ENCODE measurements around the gene SPAG6.

SPAG6 gene

GRCh38 chr10:22344781-22345300, 455 bp upstream of the SPAG6 start:
- Histone ChIP-seq H3K4me3 (ENCODE audit: insufficient read depth, low read length, poor library complexity, severe bottlenecking) (no peak overlapping the region), H3F3A (ENCODE audit: insufficient read depth) (peaks cover 3% of the 10 kb centered on the region; the same call in 1 of the 2 replicates), H3K9me3 (ENCODE audit: insufficient read depth, low read length) (no peaks in the 10 kb centered on the region), H3K27me3 (ENCODE audit: low read length) (no peaks in the 10 kb centered on the region), H3K36me3 (ENCODE audit: low read length) (no peaks in the 10 kb centered on the region), H3K79me2 (ENCODE audit: insufficient read depth, low read length) (no peaks in the 10 kb centered on the region), H3K4me2 (ENCODE audit: low read depth, low read length, poor library complexity, severe bottlenecking) (no peak overlapping the region), H4K20me1 (ENCODE audit: low read depth, low read length) (no peaks in the 10 kb centered on the region), H3K9me2 (replicated peaks; ENCODE audit: insufficient read depth, low read length) (no peaks in the 10 kb centered on the region), H3K27ac (ENCODE audit: low read depth, low read length) (no peak overlapping the region), H3K9ac (ENCODE audit: low read length) (no peak overlapping the region), H2AFZ (ENCODE audit: low read depth, low read length, severe bottlenecking) (no peak overlapping the region)
- TF ChIP-seq, protein P1, sequence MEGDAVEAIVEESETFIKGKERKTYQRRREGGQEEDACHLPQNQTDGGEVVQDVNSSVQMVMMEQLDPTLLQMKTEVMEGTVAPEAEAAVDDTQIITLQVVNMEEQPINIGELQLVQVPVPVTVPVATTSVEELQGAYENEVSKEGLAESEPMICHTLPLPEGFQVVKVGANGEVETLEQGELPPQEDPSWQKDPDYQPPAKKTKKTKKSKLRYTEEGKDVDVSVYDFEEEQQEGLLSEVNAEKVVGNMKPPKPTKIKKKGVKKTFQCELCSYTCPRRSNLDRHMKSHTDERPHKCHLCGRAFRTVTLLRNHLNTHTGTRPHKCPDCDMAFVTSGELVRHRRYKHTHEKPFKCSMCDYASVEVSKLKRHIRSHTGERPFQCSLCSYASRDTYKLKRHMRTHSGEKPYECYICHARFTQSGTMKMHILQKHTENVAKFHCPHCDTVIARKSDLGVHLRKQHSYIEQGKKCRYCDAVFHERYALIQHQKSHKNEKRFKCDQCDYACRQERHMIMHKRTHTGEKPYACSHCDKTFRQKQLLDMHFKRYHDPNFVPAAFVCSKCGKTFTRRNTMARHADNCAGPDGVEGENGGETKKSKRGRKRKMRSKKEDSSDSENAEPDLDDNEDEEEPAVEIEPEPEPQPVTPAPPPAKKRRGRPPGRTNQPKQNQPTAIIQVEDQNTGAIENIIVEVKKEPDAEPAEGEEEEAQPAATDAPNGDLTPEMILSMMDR (IDR thresholded peaks at IDR 0.05; ENCODE audit: insufficient read depth, low read length, poor library complexity, severe bottlenecking) = no peak
- no peak for TF ChIP-seq EZH2phosphoT487 (conservative IDR thresholded peaks at IDR 0.05; ENCODE audit: low read length)

- peaks cover 3% of the 10 kb centered on the region; the same call in 1 of the 2 replicates for H3F3A ChIP-seq (ENCODE audit: insufficient read depth)
- H3K79me2 ChIP-seq (ENCODE audit: insufficient read depth, low read length) = no peaks in the 10 kb centered on the region
- H3K4me2 ChIP-seq (ENCODE audit: low read depth, low read length, poor library complexity, severe bottlenecking) = no peak overlapping the region
Observed at GRCh38 chr10:22346096-22346661, 883 bp downstream of the SPAG6 start.

DNA sequence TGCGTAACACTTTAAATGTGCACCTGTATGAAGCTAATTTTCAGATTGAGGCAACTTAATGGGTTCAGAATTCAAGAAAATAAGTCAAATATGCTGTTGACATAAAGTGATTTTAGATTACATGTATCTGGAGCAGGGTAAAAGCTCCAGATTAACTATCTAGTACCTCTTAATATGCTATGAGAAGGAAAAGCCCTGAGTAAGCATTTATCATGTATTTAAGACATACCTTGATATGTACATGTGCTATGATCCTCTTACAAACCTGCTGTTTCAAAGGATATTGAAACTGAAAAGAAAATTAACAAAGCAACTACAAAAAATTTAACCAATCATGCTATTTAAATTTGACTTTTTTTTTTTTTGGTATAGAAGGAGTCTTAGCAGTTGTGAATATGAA, 4.5 kb downstream of the SPAG6 start:
- Histone ChIP-seq H3K36me3 (ENCODE audit: low read length) (no peaks in the 10 kb centered on the region), H3K27me3 (ENCODE audit: low read length) (no peaks in the 10 kb centered on the region), H3F3A (ENCODE audit: insufficient read depth) (no peaks in the 10 kb centered on the region), H3K27ac (ENCODE audit: low read depth, low read length) (no peak overlapping the region), H4K20me1 (ENCODE audit: low read depth, low read length) (no peaks in the 10 kb centered on the region), H3K4me2 (ENCODE audit: low read depth, low read length, poor library complexity, severe bottlenecking) (no peak overlapping the region), H3K9me3 (ENCODE audit: insufficient read depth, low read length) (no peaks in the 10 kb centered on the region), H3K4me3 (ENCODE audit: insufficient read depth, low read length, poor library complexity, severe bottlenecking) (no peak overlapping the region), H3K79me2 (ENCODE audit: insufficient read depth, low read length) (no peaks in the 10 kb centered on the region), H3K9me2 (replicated peaks; ENCODE audit: insufficient read depth, low read length) (no peaks in the 10 kb centered on the region), H3K9ac (ENCODE audit: low read length) (no peak overlapping the region), H2AFZ (ENCODE audit: low read depth, low read length, severe bottlenecking) (no peak overlapping the region)
- TF ChIP-seq, protein P1 (IDR thresholded peaks at IDR 0.05; ENCODE audit: insufficient read depth, low read length, poor library complexity, severe bottlenecking) = no peak
- TF ChIP-seq EZH2phosphoT487 (conservative IDR thresholded peaks at IDR 0.05; ENCODE audit: low read length) = no peak

More at GRCh38 chr10:22346096-22346661, 883 bp downstream of the SPAG6 start:
- Histone ChIP-seq H4K20me1 (ENCODE audit: low read depth, low read length) (no peaks in the 10 kb centered on the region), H3K9me2 (replicated peaks; ENCODE audit: insufficient read depth, low read length) (no peaks in the 10 kb centered on the region), H3K9ac (ENCODE audit: low read length) (no peak overlapping the region), H3K36me3 (ENCODE audit: low read length) (no peaks in the 10 kb centered on the region), H3K27ac (ENCODE audit: low read depth, low read length) (no peak overlapping the region), H3K9me3 (ENCODE audit: insufficient read depth, low read length) (no peaks in the 10 kb centered on the region), H3K27me3 (ENCODE audit: low read length) (no peaks in the 10 kb centered on the region), H2AFZ (ENCODE audit: low read depth, low read length, severe bottlenecking) (no peak overlapping the region), H3K4me3 (ENCODE audit: insufficient read depth, low read length, poor library complexity, severe bottlenecking) (no peak overlapping the region)
- no peak for TF ChIP-seq EZH2phosphoT487 (conservative IDR thresholded peaks at IDR 0.05; ENCODE audit: low read length)
- TF ChIP-seq, protein P1 (IDR thresholded peaks at IDR 0.05; ENCODE audit: insufficient read depth, low read length, poor library complexity, severe bottlenecking) = no peak

All from SU-DHL-6 (cell line).